HepG2 (cell line): ENCODE results near the gene CCDC69. TPM values are rescaled to one million over a fixed set of nuclear protein-coding genes. Genes with fewer than 3 reads are reported as not detected.

Experiments
- ARHGAP35 ChIP-seq: sonication (generic); formaldehyde crosslinking; IDR thresholded peaks from 2 replicates; pipeline ENCODE4 v1.9.0; 2022; ENCODE audit warnings: mild to moderate bottlenecking, inconsistent platforms, moderate library complexity, missing genetic modification reagents, borderline replicate concordance
- CBFB ChIP-seq: sonication (generic); formaldehyde crosslinking; IDR thresholded peaks from 2 replicates; pipeline ENCODE4 v1.4.0; 2020; ENCODE audit warnings: missing genetic modification reagents
- FOSL2 ChIP-seq: sonication (generic); formaldehyde crosslinking; IDR thresholded peaks from 2 replicates; pipeline ENCODE4 v1.4.0; 2020; ENCODE audit warnings: missing genetic modification reagents
- PAF1 ChIP-seq: IDR thresholded peaks from 2 replicates; pipeline ENCODE4 v1.6.1; 2016; ENCODE audit warnings: missing genetic modification reagents, missing compliant biosample characterization
- RNF2 ChIP-seq: fragments of 450-650 bp; conservative IDR thresholded peaks from 2 replicates; pipeline ENCODE4 v1.6.1; 2016; ENCODE audit warnings: low read depth
- SALL2 ChIP-seq: sonication (generic); formaldehyde crosslinking; IDR thresholded peaks from 2 replicates; pipeline ENCODE4 v1.8.1; 2023; ENCODE audit warnings: mild to moderate bottlenecking, missing genetic modification reagents, inconsistent platforms
- SKI ChIP-seq: fragments of 450-650 bp; IDR thresholded peaks from one replicate; pipeline ENCODE4 v1.6.1; 2018; ENCODE audit warnings: mild to moderate bottlenecking; ENCODE audit not compliant: partially characterized antibody
- SOX13 ChIP-seq, 3 experiments: fragments of 450-650 bp in 1 of 3; sonication (generic) in 1 of 3; formaldehyde crosslinking in 1 of 3; IDR thresholded peaks in 2 of 3; conservative IDR thresholded peaks in 1 of 3; 2 replicates each; pipeline versions ENCODE4 v1.5.0 to v1.6.1; 2016 to 2020; ENCODE audit warnings: antibody characterized with exemption in 1 of 3, mild to moderate bottlenecking in 1 of 3, missing compliant biosample characterization in 1 of 3, missing genetic modification reagents in 1 of 3, moderate library complexity in 1 of 3
- SSRP1 ChIP-seq: IDR thresholded peaks from 2 replicates; pipeline ENCODE4 v1.6.1; 2016; ENCODE audit warnings: control low read depth
- ZFP37 ChIP-seq: sonication (generic); formaldehyde crosslinking; IDR thresholded peaks from 2 replicates; pipeline ENCODE4 v1.4.0; 2020; ENCODE audit warnings: missing genetic modification reagents, borderline replicate concordance
- ZKSCAN1 ChIP-seq: fragments of 150-350 bp; IDR thresholded peaks from 2 replicates; pipeline ENCODE4 v1.6.1; 2014; ENCODE audit warnings: low read length
- ZNF143 ChIP-seq: sonication (generic); formaldehyde crosslinking; IDR thresholded peaks from 2 replicates; pipeline ENCODE4 v1.4.0; 2020; ENCODE audit warnings: missing genetic modification reagents
- ZNF234 ChIP-seq: sonication (generic); formaldehyde crosslinking; conservative IDR thresholded peaks from 2 replicates; pipeline ENCODE4 v1.5.1; 2020; ENCODE audit warnings: mild to moderate bottlenecking, missing genetic modification reagents
- ZNF24 ChIP-seq: fragments of 450-650 bp; IDR thresholded peaks from 2 replicates; pipeline ENCODE4 v1.6.1; 2017; ENCODE audit warnings: antibody characterized with exemption, mild to moderate bottlenecking
- ZNF264 ChIP-seq: sonication (generic); formaldehyde crosslinking; IDR thresholded peaks from 2 replicates; pipeline ENCODE4 v1.4.0; 2020; ENCODE audit warnings: missing genetic modification reagents
- ZNF292 ChIP-seq: sonication (generic); formaldehyde crosslinking; IDR thresholded peaks from 2 replicates; pipeline ENCODE4 v1.8.1; 2022; ENCODE audit warnings: mild to moderate bottlenecking, low read depth, missing genetic modification reagents, borderline replicate concordance
- ZNF34 ChIP-seq: sonication (generic); formaldehyde crosslinking; IDR thresholded peaks from 2 replicates; pipeline ENCODE4 v1.4.0; 2020; ENCODE audit warnings: mild to moderate bottlenecking, missing genetic modification reagents, borderline replicate concordance
- ZNF451 ChIP-seq: sonication (generic); formaldehyde crosslinking; IDR thresholded peaks from 2 replicates; pipeline ENCODE4 v1.5.0; 2020; ENCODE audit warnings: mild to moderate bottlenecking, missing genetic modification reagents
- polyA plus RNA-seq, 8 experiments: library from polyadenylated mRNA; depleted of rRNA in 3 of 8; stranded (reverse) in 7 of 8; unstranded in 1 of 8; fragments of >200 nt; fragmentation: Illumina TruSeq in 4 of 8; extraction: Trizol in 4 of 8; gene quantifications; 2 replicates each; pipeline versions ENCODE4 v1.2.1 to v1.2.3, GENCODE V29; 2011 to 2016; ENCODE audit warnings: low read depth in 4 of 8, missing spikeins in 1 of 8, mixed read lengths in 1 of 8; ENCODE audit not compliant: insufficient read depth in 1 of 8
- total RNA-seq, 5 experiments: library from RNA; depleted of rRNA; stranded (reverse); fragments of >200 nt; fragmentation: Illumina TruSeq; extraction: Trizol; gene quantifications; 2 replicates each; pipeline ENCODE4 v1.2.3, GENCODE V29; 2016; ENCODE audit warnings: low read depth in 1 of 5
- TF ChIP-seq, protein P1 (sequence below): sonication (generic); formaldehyde crosslinking; IDR thresholded peaks from 2 replicates; pipeline ENCODE4 v1.8.0; 2022; ENCODE audit warnings: mild to moderate bottlenecking, missing genetic modification reagents
- TF ChIP-seq, protein P2 (sequence below): sonication (generic); formaldehyde crosslinking; IDR thresholded peaks from 2 replicates; pipeline ENCODE4 v1.5.0; 2020; ENCODE audit warnings: mild to moderate bottlenecking, low read depth, missing genetic modification reagents, borderline replicate concordance
- TF ChIP-seq, protein P3 (sequence below): sonication (generic); formaldehyde crosslinking; IDR thresholded peaks from 2 replicates; pipeline ENCODE4 v1.4.0; 2020; ENCODE audit warnings: mild to moderate bottlenecking, missing genetic modification reagents
- TF ChIP-seq, protein P4 (sequence below): sonication (generic); formaldehyde crosslinking; IDR thresholded peaks from 2 replicates; pipeline ENCODE4 v1.5.0; 2020; ENCODE audit warnings: mild to moderate bottlenecking, missing genetic modification reagents, moderate library complexity
- TF ChIP-seq, protein P5 (sequence below): sonication (generic); formaldehyde crosslinking; IDR thresholded peaks from 2 replicates; pipeline ENCODE4 v1.4.0; 2020; ENCODE audit warnings: missing genetic modification reagents

CCDC69 gene
- total and polyA plus RNA-seq, 2 of the 13 experiments (the other 11 are each of a cell fraction or from before 2014, with no cell fraction given): 12.2 to 45.2 TPM

DNA sequence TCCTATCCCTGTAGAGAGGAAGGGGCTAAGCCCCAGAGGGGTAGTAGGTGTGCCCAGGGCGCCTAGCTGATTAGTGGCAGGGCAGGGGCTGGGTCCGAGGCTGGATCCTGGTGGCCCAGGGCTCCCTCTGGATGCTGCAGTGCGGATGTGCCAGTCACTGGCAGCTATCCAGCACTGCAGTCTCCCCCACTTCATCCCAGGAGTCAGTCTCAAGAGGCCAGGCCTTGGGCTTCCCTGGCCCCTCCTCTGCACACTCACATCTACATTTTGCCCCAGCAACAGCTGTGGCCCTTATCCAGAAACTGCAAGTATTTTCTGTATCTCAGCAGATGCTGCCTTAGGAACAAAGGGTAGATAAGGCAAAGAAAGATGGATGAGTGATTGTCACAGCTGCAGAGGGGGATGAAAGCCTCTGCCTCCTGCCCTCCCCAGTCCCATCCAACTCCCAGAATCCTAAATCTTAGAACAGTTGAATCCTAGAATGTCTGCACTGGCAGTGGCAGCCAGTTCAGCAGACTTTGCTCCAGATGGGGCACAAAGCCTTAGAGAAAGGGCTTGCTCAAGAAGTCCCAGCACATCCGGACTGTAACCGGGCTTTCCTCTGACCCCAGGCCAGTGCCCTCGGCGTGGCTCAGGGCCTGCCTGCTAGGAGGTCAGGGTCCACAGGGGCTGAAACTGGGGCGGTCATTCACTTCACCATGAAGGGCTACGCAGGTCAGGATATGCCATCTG lies 68.0 kb downstream of the CCDC69 start (continued):
- TF ChIP-seq ZNF264 (CRISPR knock-in tag) (0 out of 2 replicates have a peak, but pooled peaks have one; percentile 9), SOX13 (IDR thresholded peaks at IDR 0.05) (no peak), SOX13 (CRISPR knock-in tag; conservative IDR thresholded peaks at IDR 0.05 in 1 of 2, IDR thresholded peaks at IDR 0.05 in 1 of 2) (peak in 1 of 2 experiments; percentile 47; a peak in 1 of 4 replicates), RNF2 (no peak), SSRP1 (CRISPR knock-in tag) (no peak), ZNF451 (CRISPR knock-in tag) (no peak), ZNF292 (CRISPR knock-in tag) (peak; percentile 49; the same call in 1 of the 2 replicates), ZNF24 (no peak), ZNF143 (CRISPR knock-in tag) (no peak), FOSL2 (CRISPR knock-in tag) (no peak), SKI (no peak), ZKSCAN1 (no peak), PAF1 (CRISPR knock-in tag) (no peak), ZFP37 (no peak), SALL2 (CRISPR knock-in tag) (no peak), ZNF34 (CRISPR knock-in tag) (no peak), ARHGAP35 (CRISPR knock-in tag) (no peak), CBFB (CRISPR knock-in tag) (no peak), ZNF234 (CRISPR knock-in tag) (no peak)
- TF ChIP-seq, protein P1, sequence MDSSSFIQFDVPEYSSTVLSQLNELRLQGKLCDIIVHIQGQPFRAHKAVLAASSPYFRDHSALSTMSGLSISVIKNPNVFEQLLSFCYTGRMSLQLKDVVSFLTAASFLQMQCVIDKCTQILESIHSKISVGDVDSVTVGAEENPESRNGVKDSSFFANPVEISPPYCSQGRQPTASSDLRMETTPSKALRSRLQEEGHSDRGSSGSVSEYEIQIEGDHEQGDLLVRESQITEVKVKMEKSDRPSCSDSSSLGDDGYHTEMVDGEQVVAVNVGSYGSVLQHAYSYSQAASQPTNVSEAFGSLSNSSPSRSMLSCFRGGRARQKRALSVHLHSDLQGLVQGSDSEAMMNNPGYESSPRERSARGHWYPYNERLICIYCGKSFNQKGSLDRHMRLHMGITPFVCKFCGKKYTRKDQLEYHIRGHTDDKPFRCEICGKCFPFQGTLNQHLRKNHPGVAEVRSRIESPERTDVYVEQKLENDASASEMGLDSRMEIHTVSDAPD (CRISPR knock-in tag): no peak
- TF ChIP-seq, protein P2, sequence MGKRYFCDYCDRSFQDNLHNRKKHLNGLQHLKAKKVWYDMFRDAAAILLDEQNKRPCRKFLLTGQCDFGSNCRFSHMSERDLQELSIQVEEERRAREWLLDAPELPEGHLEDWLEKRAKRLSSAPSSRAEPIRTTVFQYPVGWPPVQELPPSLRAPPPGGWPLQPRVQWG (CRISPR knock-in tag): no peak
- TF ChIP-seq, protein P3, sequence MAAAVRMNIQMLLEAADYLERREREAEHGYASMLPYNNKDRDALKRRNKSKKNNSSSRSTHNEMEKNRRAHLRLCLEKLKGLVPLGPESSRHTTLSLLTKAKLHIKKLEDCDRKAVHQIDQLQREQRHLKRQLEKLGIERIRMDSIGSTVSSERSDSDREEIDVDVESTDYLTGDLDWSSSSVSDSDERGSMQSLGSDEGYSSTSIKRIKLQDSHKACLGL (CRISPR knock-in tag): no peak
- TF ChIP-seq, protein P4, sequence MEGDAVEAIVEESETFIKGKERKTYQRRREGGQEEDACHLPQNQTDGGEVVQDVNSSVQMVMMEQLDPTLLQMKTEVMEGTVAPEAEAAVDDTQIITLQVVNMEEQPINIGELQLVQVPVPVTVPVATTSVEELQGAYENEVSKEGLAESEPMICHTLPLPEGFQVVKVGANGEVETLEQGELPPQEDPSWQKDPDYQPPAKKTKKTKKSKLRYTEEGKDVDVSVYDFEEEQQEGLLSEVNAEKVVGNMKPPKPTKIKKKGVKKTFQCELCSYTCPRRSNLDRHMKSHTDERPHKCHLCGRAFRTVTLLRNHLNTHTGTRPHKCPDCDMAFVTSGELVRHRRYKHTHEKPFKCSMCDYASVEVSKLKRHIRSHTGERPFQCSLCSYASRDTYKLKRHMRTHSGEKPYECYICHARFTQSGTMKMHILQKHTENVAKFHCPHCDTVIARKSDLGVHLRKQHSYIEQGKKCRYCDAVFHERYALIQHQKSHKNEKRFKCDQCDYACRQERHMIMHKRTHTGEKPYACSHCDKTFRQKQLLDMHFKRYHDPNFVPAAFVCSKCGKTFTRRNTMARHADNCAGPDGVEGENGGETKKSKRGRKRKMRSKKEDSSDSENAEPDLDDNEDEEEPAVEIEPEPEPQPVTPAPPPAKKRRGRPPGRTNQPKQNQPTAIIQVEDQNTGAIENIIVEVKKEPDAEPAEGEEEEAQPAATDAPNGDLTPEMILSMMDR (CRISPR knock-in tag): no peak
- TF ChIP-seq, protein P5, sequence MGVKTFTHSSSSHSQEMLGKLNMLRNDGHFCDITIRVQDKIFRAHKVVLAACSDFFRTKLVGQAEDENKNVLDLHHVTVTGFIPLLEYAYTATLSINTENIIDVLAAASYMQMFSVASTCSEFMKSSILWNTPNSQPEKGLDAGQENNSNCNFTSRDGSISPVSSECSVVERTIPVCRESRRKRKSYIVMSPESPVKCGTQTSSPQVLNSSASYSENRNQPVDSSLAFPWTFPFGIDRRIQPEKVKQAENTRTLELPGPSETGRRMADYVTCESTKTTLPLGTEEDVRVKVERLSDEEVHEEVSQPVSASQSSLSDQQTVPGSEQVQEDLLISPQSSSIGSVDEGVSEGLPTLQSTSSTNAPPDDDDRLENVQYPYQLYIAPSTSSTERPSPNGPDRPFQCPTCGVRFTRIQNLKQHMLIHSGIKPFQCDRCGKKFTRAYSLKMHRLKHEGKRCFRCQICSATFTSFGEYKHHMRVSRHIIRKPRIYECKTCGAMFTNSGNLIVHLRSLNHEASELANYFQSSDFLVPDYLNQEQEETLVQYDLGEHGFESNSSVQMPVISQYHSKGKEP: no peak
